GM19025 (cell line): Measurements from ENCODE around the gene ATXN3.

Experiments
- ATAC-seq: cut with Tn5 transposase; IDR thresholded peaks from one replicate; pipeline ENCODE4 v1.9.1; 2021; ENCODE audit warnings: mild to moderate bottlenecking, low read depth, moderate library complexity; ENCODE audit not compliant: unreplicated experiment

ATXN3 gene

DNA sequence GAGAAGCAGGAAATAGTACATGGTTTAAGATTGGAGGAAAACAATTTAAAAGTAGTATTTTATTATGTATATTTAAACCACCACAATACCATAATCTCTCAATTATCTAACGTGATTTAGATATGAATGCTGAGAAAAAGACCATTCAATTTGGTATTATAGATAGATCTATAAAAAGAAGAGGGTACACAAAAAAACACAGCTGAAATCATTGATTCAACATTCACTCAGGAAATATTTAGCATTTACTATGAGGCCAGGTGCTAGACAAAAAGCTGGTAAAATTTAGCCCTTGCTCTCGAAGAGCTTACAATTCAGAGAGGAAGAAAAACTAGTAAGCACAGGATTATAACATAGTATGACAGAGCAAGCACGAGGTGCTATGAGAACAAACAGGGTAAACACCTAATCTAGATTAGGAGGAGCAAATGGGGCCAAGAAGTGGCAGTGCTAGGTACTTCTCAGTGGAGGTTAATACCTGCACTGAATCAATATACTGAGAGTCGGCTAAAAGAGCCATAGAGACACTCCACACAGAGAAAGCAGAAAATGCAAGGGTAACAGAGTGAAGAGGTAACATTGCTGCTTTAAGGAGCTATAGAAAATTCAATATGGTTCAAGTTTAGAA, 94.1 kb downstream of the ATXN3 start:
- ATAC-seq = no peak

DNA sequence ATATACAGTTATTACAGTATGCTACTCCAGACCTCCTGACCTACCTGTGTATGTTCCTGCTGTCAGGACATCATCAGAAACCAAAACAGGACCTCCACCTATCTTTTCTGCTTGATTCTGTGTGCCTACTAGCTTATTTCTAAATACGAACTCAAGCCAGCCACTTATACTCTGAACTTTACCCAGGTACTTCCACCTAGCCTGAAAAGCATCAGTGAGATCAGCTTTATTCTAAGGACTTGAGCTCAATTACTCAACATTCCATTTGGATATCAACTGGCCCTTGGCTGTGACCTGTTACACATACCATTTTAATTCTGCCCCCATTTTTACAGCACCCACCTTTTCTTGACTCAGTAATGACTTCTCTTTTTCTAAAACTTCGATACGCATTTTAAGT, 95.7 kb downstream of the ATXN3 start:
- no peak for ATAC-seq

DNA sequence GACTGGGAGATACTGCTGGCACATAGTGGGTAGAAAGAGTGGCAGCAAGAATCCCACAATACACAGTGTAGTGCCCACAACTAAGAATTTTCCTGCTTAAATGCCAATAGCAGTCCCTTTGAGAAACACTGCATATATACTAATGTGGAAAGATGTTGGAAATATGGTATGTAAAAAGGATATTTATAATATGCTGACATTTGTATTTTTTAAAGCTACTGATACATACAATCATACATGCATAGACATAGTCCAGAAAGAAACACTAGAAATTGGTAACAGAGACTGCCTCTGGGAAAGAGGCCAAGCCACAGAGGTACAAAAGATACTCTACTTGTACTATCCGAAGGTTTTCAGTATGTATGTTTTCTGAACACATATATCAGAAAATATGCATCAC, 96.8 kb downstream of the ATXN3 start:
- ATAC-seq = no peak
